DOHH2 (cell line): ENCODE measurements around the gene USF3.

ENCODE experiments used
- CTCF ChIP-seq: fragments of 200-600 bp; sonication (generic); IDR thresholded peaks from one replicate; pipeline ENCODE4 v1.5.1; 2014; ENCODE audit warnings: antibody characterized with exemption, mild to moderate bottlenecking, low read depth, low read length; ENCODE audit not compliant: poor library complexity, severe bottlenecking
- EZH2phosphoT487 ChIP-seq: fragments of 200-600 bp; sonication (generic); IDR thresholded peaks from 2 replicates; pipeline ENCODE4 v1.6.1; 2017; ENCODE audit warnings: borderline replicate concordance, mild to moderate bottlenecking, antibody characterized with exemption, low read length, moderate library complexity, mixed read lengths

DNA sequence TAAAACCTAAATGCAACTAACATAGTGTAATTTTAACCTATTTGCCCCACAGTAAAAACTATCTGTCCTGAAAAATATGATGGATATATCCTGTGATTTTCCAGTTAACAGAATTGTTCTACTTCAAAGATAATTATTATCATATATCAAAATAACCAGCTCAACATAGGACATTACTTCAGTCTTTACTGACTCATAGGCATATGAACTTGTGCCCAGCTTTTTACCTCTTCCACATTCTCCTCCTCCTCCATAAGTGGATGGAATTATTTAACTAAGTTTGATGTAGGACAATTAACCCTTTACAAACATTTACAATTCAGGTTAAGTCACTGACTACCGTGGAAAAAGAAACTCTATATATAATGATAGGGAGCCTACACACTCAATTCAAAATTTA is 22.9 kb upstream of the USF3 start:
- TF ChIP-seq EZH2phosphoT487, result no peak
- TF ChIP-seq CTCF, result no peak
